ENCODE data around the gene SPRR5.

The SPRR5 gene

DNA sequence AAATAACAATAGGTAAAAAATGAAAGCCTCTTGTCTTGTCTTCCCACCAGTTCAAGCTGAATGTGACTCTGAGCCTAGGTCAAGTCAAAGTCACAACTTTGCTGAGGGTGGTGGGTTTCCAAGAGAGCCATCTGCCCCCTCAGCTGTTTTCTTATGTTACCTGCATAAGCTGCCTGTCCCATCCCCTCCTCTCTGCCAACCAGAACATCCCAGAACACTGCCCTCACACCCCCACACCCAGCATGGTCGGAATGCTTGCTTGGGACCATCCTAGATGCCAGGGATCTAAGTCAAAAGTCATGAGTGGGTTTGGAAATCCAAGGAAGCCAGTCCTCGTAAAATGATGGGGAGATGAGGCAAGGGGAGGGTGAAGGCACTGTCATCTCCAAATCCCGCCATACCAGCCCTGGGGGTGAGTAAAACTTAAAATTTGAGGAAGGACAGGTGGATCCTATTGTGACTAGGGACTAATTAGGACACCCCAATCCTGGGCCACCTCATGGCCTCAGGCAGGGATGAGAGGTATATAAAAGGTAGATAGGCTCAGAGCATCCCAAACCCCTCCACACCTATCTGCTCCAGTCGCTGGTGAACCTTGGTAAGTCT lies at the start of gene SPRR5:
Gene SPRR5 (plus strand): TSS at position 556 of the 606 bp plus-strand sequence. CDS start 1,349 bp downstream, outside the sequence.
- no peak for DNase-seq

- no peak for DNase-seq
These were observed 48.0 kb upstream of the SPRR5 start for GRCh38 chr1:152899027-152899426.

- no peak for DNase-seq
These were observed 47.1 kb upstream of the SPRR5 start for GRCh38 chr1:152899883-152900282.

- no peak for DNase-seq
These were observed 45.4 kb upstream of the SPRR5 start for GRCh38 chr1:152901631-152902030.

DNA sequence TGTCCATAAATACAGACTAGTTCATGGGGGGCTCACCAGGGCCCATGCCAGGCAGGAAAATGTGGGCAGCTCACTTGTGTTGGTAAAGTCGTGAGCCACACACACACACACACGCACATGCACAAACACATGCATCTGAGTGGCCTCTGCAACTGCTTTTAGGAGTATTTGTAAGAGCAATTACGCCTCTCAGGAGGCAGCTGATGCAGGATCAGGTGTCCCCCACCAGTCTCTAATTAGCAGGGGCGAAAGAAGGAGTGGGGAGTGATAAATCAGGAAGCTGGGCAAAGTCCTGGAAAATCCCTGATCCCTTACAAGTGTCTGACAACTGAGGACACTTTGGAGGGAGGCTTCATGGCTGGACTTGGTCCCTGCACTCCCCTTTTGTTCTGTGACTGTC lies 44.4 kb upstream of the SPRR5 start:
- DNase-seq: no peak

DNA sequence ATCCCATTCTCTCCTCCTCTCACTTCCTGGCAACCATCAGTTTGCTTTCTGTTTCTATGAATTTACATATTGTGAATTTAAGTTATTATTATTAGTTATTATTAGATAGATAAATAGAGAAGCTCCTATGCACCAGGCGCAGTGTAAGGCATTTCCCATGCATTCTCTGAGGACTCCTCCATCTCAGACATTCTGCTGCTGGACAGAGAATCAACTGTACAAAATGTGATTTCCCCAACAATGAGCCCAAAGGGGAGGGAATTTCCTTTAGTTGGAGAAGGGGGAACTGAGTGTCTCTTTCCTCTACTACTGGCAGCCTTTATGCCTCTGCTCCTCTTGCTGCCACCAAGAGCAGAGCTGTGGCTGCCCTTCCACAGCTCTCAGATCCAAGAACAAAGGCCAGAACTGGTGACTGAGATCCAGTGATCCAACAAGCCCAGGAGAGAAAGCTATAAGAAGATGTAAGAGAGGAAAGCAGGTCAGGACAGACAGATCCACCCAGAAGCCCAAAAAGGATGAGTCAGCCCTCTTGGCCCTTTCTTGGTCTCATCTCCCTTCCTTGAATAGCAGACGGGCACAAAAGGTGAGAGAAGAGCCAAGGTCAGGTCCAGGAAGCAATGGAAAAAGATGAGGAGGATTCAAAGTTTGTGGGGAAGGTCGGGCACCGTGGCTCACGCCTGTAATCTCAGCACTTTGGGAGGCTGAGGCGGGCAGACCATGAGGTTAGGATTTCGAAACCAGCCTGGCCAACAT lies 42.1 kb upstream of the SPRR5 start:
- DNase-seq: no peak

DNA sequence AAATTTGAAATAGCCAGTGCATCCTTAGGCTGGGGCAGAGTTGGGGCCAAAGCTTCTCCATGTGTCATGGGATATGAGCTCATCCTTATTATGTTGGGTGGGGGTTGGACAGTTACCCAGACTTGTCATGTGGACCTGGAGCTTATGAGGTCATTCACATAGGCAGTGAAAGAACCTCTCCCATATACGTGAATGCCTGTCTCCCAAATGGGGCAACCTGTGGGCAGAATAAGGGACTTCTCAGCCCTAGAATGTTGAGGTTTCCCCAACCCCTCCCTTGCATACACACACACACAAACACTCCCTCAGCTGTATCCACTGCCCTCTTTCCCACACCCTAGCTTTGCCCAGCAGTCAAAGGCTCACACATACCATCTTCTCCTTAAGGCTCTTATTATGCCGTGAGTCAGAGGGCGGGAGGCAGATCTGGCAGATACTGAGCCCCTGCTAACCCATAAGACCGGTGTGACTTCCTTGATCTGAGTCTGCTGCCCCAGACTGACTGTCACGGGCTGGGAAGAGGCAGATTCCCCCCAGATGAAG lies 40.9 kb upstream of the SPRR5 start:
- DNase-seq: no peak

DNA sequence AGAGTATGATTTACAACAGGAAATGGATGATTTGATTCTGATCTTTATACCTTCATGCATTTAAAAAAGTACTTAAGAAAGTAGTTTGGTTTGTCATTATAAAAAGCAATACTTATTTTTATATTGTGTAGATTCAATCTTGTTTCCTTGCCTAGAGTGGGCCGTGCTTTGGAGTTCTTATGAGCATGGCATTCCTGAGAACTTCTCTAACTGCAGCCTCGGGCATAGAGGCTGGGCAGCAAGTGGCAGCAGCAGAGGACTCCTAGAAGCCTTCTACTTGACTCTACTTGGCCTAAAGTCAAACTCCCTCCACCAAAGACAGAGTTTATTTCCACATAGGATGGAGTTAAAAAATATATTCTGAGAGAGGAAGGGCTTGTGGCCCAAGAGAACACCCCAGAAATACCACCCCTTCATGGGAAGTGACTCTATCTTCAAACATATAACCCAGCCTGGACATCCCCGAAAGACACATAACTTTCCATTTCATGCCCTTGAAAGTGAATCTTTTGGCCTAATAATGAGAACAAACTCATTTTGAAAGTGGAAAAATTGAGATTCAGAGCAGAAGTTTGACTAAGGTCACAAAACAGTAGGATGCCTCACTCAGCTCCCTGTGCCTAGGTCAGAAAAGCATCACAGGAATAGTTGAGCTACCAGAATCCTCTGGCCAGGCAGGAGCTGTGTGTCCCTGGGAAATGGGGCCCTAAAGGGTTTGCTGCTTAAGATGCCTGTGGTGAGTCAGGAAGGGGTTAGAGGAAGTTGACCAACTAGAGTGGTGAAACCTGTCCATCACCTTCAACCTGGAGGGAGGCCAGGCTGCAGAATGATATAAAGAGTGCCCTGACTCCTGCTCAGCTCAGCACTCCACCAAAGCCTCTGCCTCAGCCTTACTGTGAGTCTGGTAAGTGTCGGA lies 39.1 kb upstream of the SPRR5 start, which contains the start of gene IVL:
Gene IVL (plus strand): TSS at position 861 of the 916 bp plus-strand sequence. CDS start 1,252 bp downstream, outside the sequence.
- no peak for DNase-seq

DNA sequence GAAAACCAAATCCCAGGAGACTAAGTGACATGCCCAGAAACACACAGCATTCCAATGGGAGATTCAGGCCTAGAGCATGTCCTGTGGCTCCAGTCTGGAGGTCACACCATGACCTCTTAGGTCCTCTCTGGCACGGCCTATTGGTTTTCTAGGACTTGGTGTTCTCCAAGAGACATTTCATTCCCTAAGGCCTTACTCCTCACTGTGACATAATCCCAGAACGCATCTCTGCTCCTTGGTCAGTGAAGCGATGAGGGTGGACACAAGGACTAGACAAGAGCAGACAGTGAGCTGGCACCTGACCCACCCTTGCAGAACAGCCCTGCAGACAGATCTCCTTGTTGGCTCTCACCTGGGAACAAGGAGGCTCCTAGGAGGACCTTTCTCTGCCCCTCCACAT lies 37.8 kb upstream of the SPRR5 start:
- DNase-seq: no peak

GRCh38 chr1:152912471-152912870 lies 34.5 kb upstream of the SPRR5 start:
- no peak for DNase-seq

DNA sequence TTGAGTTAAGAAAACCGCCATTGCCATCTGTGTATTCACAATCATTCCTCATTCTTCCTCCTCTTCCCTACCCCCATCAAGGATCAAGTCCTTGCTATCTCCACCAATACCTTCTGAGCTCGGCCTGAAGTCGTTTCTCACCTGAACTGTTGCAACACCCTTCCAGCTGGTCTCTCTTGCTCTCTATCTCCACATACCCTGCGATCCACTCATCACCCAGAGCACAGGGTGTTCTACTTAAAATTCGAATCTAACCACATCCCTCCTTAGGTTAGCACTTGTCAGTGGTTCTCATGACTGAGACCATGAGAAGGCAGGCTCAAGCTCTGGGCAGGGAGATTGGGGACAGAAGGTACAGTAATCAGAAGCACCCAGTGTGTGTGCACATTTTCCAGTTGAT lies 34.1 kb upstream of the SPRR5 start:
- no peak for DNase-seq

DNA sequence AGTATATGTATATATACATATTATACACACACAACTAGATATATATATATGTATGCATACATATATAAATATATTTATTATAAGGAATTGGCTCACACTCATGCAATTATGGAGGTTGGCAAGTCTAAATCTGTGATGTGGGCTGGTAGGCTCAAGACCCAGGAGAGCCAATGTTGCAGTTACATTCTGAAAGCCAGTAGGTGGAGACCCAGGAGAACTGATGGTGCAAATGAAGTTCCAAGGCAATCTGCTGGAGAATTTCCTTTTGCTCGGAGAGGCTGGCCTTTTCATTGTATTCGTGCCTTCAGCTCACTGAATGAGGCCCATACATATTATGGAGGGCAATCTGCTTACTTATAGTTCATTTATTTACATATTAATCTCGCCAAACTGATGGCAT lies 29.2 kb upstream of the SPRR5 start:
- no peak for DNase-seq

DNA sequence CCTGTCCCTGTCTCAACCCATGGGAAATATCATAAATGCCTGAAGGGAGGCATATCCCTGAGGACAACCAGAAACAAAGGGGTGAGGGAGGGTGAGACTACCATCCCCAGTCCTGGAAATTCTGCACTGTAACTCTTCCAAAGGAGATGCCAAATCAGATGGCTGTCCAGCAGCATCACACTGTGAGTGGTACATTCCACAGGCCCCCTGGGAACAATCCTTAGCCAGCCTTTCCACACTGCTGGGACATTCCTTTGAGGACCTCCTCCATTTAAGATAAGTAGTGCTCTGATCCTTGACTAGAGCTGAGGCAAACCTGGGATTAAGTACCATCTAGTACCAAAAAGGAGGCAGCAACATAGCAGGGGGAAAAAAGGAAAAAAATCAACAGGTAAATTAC lies 27.9 kb upstream of the SPRR5 start:
- no peak for DNase-seq

DNA sequence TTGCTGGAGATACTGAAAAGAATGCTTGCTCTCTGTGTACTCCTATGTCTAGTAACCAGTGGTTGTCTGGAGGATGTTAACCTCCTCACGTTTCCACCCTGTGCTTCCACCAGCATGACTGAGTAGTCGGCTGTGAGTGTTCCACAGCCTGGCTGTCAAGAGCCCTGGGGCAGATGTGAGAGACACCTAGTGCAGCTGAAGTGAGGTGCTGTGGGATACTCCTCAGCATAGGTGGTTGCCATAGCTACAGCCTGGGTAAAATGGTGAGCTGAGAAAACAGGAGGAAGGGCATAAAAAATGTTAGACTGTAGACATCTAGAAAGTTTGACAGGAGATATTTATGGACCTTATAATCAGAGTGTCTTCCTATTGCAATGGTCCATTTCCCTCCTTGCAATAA lies 22.8 kb upstream of the SPRR5 start:
- DNase-seq: no peak

DNA sequence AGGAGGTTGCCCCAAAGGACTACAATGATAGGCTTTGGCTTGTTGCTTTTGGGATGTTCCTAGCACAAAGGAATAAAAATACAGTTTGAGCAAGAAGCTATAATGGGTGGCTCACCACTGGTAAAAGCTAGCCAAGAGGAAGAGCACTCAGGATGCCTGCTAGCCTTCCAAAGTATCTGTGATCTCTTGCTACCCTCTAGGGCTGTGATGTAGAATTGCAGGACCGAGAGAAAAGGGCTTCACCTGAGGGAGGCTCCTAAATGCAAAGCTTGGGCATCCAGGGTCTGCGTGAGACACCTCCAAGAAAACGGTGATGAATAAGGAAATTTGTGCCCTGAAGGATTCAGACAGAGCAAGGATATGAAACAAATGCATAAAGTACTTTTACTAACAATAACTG lies 20.9 kb upstream of the SPRR5 start:
- DNase-seq: no peak

GRCh38 chr1:152928671-152929070 lies 18.3 kb upstream of the SPRR5 start:
- DNase-seq: no peak

DNA sequence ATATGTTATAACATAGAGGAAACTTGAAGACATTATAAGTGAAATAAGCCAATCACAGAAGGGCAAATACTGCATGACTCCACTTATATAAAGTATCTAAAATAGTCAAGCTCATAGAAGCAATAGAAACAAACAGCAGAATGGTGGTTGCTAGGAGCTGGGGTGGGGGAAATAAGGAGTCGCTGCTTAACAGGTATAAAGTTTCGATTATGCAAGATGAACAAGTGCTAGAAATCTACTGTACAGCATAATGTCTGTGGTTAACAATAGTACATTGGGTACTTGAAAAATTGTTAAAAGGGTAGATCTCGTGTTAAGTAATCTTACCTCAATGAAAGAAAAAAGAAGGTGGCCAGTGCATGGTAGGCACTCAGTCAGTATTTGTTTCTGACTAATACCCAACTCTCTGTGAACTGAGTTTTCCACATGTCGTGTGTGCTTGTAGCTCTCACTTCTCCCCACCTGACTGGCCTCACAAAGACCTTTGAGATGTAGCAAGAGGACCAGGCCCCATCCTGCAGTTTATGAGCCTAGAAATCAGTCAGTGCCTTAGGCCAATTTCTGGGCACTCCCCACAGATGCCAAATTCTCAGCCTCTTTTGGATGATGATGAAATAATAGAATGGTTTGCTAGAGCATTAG lies 14.7 kb upstream of the SPRR5 start:
- no peak for DNase-seq

GRCh38 chr1:152933196-152933595 lies 13.8 kb upstream of the SPRR5 start:
- DNase-seq: no peak

GRCh38 chr1:152940614-152941013 lies 6.4 kb upstream of the SPRR5 start:
- DNase-seq: no peak

GRCh38 chr1:152941037-152941711 lies 5.8 kb upstream of the SPRR5 start:
- no peak for DNase-seq

GRCh38 chr1:152942161-152942560 lies 4.8 kb upstream of the SPRR5 start:
- DNase-seq: no peak

GRCh38 chr1:152946248-152946647 lies 758 bp upstream of the SPRR5 start:
- DNase-seq: no peak

Data from CD4-positive, alpha-beta T cell treated with Interleukin-10 for 1 hour (primary cell).